GM21786 (cell line): ENCODE data around the gene ADM5.

Experiments used
- ATAC-seq: cut with Tn5 transposase; IDR thresholded peaks from one replicate; pipeline ENCODE4 v1.9.1; 2021; ENCODE audit not compliant: unreplicated experiment

Gene ADM5, protein sequence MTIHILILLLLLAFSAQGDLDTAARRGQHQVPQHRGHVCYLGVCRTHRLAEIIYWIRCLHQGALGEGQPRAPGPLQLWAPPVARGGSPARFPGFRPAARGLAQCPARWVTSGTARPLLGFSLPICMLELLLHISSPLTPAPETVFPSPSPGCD

DNA sequence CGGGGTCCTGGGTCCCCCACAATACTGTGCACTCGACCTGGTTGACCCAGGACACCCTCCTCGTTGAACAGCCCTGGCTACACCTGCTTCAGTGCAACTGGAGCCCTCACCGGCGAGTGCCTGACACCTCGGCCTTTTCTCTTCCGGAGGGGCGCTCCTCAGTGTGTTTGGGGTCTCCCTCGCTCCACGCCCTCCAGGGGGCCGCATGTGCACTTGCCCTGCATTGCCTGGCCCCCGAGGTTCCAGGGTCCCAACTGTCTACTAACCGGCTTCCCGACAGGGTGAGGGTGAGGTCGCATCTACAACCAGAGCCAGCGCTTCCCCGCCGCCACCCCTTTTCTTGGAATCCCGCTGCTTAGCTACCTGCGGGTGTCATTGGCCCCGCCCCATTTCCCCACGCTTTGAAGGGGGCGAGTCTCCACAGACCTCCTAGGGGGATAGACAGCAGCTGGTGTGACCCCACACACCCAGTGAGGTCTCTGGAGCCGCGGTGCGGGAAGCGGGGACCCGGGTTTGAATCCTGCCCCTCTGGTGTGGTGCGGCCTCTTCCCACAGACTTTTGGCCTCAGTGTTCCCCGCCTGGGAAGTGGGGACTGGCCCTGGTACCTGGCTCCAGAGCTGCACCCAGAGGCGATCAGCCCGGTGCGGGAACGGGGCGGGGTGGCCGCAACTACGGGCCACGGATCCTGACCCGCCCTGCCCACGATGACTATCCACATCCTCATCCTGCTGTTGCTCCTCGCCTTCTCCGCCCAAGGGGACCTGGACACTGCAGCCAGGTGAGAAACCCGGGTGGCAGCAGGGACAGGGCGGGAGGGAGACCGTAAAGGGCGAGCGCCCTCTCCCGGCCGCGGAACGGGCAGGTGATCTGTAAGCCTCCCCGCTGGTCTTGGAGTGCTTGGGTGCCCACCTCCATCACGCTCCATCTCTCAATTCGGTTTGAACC is at the start of gene ADM5:
ADM5 (plus strand) TSS at position 462 of the 946 bp plus-strand sequence; CDS start at position 706, 244 bp downstream.
- no peak for ATAC-seq

DNA sequence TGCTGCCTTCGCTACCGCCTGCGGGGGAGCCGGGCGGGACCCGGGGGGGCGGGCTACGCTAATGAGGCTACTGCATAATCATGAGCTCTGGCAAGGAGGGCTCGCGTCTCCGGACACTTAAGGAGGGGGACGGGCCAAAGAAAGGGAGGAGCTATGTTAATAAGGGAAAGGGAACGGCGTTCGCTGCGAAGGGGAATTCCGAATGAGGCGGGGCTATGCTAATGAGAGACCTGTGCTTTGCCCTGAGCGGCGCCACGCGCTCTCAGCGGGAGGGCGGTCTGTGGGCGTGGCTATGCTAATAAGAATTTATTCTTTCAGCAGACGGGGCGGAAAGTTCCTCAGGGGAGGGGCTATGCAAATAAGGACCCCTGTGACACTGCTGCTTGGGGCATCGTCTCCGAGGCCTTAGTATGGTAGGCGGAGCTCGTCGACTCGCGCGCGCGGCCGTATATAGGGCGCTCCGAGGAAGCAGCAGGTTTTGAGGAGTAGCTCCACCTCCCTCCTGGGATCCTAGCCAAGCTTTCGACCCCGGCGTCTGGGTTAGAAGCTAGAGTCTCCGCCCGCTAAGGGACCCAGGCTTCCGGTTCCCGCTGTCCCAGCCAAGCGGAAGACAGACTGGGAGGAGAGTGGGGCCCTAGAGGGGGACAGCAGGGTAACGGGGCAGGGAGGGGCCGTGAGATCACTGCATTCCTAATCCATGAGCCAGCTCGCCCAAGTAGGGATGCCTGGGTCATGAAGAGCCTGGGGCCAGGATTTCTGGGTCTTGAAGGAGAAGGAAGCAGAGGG is 49.1 kb upstream of the ADM5 start, which contains the start of gene RRAS:
RRAS (minus strand) TSS at position 31 of the 786 bp plus-strand sequence. CDS start 45 bp downstream, outside the sequence.
- peak; percentile 59 for ATAC-seq

DNA sequence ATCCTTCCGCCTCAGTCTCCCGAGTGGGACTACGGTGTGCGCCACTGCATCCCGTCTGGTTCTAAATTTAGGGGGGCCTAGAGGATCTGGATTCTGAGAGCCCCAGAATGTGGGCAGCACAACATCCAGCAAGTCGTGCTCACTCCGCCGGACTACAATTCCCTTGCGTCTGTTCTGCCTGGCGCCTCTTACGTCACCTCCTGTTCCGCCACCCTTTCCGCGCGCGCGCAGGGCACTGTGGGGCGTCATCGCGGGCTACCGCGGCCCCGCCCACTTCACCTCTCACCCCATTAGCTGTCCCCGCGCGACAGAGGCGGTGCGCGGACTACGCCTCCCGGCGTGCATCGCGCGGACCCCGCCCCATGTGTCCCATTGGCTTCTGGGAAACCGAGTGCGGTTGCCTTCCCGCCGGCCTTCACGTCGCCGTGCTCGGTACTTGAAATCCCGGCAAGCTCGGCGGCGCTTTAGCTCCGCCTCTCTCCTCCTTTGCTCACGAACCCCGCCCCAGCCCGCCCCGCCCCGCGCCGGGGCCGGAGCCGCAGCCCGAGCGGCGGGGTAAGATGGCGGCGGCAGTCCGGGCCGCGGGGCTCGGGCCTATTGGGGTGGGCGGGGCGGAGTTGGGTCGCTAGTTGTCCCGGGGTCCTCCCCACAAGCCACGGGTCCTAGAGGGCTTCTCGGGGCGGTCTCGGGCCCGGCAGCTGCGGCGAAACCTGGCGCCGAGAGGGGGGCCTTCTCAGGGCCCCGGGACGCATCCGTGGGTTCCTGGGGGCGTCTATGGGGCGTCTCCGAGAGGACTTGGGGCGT is 47.5 kb upstream of the ADM5 start, which contains the start of gene SCAF1:
SCAF1 (plus strand) TSS at position 522 of the 804 bp plus-strand sequence. CDS start 2,818 bp downstream, outside the sequence.
- ATAC-seq: peak; percentile 47

DNA sequence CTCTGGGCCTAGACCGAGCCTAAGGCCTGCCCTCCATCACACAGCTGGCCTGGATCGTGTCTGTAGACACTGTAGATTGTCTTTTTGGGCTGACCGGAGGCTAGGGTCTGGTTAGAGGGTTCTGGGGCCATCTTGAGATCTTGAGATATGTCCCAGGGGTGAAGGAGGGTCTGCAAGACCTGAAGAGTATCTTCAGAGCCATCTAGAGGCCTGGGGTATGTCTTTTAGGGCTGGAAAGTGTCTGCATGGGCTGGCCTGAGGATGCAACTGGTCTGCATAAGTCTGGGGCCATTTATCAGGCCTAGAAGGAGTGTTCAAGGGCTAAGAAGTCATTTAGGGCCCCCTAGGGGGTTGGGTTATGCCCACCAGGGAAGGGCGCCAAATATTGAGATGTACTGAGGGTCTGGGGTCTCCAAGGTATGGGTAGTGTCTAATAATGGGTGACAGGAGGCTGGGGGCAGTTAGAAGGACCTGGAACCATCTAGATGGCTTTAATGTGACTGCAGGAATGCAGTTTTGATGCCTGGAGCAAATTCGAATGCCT is 46.8 kb upstream of the ADM5 start:
- ATAC-seq: no peak

DNA sequence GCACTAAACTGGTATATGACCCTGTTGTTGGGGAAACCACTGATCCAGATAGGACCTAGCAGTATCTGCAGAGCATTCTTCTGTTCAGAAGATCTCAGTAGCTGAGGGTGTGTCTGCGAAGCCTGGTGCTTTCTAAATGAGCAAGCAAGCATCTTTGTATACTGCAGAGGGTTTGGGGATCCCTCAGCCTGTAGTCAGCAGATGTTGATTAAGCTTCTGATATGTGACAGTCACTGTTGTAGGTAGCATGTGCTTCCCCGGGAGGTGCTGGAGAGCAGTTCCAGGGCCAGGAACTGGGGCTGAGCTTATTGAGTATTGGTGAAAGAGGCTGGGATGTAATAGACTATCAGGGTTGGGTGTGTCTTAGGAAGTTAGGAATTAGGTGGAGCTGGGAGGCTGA is 45.9 kb upstream of the ADM5 start:
- no peak for ATAC-seq

DNA sequence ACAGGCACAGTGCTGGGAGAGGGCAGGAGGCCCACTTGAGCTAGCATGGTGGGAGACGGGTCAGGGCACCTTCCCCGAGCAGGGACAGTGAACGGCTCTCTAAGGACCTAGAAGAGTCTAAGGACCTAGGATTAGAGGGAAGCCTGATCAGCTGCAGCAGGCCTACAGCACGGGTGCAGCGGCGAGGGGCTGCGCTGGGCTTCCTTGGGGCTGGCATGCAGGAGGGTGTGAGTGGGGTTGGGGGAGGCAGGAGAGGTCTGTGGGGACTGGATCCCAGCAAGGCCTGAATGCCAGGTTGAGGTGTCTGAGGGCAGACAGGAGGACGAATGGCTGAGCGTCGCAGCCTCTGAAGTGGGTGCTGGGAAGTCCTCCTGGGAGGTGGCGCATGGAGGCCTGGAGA is 43.8 kb upstream of the ADM5 start:
- no peak for ATAC-seq

DNA sequence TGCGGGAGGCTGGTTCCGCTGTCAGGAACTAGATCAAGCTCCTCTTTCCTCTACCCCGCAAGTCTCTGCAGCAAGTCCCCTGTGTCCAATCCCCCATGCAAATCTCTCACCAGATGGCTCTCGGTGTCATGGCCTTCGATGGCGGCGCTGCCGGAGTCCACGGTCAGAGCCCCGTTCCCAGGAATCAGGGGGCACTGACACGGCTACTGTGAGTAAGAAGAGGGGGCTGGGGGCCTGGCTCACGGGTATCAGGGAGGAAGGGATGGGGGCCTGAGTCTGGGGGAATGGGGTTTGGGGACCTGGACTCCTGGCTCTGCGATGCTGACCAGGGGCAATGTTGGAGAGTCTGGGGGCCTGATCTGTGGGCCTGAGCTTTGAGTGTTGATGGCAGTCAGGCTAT is 43.4 kb upstream of the ADM5 start:
- ATAC-seq: no peak

DNA sequence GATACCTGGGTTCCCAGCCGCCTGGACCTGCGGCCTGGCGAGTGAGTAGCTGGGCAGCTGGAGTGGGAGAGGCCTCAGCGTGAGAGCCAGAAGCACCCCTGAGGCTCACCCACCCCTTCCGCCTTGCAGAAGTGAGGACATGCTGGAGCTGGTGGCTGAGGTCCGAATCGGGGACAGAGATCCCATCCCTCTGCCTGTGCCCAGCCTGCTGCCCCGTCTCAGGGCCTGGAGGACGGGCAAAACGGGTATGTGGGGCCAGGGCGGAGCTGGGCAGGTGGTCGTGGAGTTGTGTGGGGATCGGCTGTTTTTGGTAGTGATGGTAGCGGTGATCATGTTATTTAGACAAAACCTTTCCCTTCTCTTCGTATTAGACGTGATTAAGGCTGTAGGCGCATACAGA is 42.8 kb upstream of the ADM5 start:
- no peak for ATAC-seq

DNA sequence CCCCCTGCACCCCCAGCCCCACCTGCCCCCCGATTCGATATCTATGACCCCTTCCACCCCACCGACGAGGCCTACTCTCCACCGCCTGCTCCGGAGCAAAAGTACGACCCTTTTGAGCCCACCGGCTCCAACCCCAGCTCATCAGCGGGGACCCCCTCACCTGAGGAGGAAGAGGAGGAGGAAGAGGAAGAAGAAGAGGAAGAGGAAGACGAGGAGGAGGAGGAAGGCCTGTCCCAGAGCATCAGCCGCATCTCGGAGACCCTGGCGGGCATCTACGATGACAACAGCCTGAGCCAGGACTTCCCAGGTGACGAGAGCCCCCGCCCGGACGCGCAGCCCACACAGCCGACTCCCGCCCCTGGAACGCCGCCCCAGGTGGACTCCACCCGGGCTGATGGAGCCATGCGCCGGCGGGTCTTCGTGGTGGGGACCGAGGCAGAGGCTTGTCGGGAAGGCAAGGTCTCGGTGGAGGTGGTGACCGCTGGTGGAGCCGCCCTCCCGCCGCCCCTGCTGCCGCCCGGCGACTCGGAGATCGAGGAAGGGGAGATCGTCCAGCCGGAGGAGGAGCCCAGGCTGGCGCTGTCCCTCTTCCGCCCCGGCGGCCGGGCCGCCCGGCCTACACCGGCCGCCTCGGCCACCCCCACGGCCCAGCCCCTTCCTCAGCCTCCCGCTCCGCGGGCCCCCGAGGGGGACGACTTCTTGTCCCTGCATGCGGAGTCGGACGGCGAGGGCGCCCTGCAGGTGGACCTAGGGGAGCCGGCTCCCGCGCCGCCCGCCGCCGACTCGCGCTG is 38.2 kb upstream of the ADM5 start:
- no peak for ATAC-seq

DNA sequence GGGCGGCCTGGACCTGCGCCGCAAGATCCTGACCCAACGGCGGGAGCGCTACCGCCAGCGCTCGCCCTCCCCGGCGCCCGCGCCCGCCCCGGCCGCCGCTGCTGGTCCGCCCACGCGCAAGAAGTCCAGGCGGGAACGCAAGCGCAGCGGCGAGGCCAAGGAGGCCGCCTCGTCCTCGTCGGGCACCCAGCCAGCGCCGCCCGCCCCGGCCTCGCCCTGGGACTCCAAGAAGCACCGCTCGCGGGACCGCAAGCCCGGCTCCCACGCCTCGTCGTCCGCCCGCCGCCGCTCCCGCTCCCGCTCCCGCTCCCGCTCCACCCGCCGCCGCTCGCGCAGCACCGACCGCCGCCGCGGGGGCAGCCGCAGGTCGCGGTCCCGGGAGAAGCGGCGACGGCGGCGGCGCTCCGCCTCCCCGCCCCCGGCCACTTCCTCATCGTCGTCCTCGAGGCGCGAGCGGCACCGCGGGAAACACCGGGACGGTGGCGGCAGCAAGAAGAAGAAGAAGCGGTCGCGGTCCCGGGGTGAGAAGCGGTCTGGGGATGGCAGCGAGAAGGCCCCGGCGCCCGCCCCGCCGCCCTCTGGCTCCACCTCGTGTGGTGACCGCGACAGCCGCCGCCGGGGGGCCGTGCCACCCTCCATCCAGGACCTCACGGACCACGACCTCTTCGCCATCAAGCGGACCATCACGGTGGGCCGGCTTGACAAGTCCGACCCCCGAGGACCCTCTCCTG is 37.4 kb upstream of the ADM5 start:
- ATAC-seq: no peak

DNA sequence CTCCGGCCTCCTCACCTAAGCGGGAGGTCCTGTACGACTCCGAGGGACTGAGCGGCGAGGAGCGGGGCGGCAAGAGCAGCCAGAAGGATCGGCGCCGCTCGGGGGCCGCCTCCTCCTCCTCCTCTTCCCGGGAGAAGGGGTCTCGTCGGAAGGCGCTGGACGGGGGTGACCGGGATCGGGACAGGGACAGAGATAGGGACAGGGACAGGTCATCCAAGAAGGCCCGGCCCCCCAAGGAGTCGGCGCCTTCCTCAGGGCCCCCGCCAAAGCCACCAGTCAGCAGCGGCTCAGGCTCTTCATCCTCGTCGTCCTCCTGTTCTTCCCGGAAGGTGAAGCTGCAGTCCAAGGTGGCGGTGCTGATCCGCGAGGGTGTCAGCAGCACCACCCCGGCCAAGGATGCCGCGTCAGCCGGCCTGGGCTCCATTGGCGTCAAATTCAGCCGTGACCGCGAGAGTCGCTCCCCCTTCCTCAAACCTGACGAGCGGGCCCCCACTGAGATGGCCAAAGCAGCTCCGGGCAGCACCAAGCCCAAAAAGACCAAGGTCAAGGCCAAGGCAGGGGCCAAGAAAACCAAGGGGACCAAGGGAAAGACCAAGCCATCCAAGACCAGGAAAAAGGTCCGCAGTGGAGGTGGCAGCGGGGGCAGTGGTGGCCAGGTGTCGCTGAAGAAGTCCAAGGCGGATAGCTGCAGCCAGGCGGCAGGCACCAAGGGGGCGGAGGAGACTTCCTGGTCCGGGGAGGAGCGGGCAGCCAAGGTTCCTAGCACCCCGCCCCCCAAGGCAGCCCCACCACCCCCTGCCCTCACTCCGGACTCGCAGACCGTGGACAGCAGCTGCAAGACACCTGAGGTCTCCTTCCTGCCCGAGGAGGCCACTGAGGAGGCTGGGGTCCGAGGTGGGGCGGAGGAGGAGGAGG is 36.6 kb upstream of the ADM5 start:
- ATAC-seq: no peak

DNA sequence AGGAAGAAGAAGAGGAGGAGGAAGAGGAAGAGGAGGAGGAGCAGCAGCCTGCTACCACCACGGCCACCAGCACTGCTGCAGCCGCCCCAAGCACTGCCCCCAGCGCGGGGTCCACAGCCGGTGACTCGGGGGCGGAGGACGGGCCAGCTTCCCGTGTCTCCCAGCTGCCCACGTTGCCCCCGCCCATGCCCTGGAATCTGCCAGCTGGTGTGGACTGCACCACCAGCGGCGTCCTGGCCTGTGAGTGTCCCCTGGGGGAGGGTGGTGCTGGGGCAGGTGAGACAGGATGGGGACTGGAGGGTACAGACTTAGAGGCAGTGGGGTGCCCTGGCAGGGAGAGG is 36.0 kb upstream of the ADM5 start:
- no peak for ATAC-seq

DNA sequence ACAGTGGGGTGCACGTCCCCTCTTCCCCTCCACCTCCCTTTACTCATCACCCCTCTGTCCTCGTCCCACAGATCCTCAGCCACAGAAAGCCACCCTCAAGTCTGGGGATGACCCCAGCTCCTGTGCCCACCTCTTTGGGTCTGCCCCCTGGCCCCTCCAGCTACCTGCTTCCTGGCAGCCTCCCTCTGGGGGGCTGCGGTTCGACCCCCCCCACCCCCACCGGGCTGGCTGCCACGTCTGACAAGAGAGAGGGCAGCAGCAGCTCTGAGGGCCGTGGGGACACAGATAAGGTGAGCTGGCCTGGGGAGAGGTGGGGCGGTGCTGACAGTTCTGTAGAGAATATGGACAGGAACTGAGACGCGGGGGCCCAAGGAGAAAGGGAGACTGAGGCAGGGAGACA is 34.8 kb upstream of the ADM5 start:
- no peak for ATAC-seq

DNA sequence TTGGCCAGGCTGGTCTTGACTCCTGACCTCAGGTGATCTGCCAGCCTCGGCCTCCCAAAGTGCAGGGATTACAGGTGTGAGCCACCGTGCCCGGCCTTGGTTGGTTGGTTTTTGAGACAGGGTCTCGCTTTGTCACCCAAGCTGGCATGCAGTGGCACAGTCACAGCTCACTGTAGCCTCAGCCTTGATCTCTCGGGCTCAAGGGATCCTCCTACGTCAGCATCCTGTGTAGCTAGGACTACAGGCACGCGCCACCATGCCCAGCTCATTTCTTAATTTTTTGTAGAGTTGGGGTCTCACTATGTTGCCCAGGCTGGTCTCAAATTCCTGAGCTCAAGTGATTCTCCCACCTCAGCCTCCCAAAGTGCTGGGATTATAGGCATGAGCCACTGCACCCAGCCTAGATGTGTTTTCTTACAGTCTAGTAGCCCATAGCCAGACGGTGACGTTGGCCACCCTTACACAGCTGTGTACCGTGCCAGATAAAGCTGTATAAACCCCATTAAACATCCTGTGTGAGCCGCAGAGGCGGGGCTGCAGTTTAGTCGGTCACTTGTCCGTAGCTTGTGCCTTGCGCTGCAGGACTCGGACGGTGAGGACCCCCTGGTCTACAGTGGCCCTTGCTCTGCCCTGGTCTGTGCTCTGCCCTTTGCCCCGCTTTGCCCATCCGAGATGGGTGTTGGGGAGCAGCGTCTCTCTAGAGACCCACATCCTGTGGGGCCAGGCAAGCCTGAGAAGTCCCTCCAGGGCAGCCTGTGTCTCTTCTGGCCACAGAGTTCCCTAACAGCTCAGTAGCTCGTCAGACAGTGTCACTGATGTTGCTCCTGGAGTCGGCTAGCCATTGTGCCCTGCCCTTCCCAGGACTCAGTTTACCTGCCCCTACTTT is 33.6 kb upstream of the ADM5 start:
- no peak for ATAC-seq

DNA sequence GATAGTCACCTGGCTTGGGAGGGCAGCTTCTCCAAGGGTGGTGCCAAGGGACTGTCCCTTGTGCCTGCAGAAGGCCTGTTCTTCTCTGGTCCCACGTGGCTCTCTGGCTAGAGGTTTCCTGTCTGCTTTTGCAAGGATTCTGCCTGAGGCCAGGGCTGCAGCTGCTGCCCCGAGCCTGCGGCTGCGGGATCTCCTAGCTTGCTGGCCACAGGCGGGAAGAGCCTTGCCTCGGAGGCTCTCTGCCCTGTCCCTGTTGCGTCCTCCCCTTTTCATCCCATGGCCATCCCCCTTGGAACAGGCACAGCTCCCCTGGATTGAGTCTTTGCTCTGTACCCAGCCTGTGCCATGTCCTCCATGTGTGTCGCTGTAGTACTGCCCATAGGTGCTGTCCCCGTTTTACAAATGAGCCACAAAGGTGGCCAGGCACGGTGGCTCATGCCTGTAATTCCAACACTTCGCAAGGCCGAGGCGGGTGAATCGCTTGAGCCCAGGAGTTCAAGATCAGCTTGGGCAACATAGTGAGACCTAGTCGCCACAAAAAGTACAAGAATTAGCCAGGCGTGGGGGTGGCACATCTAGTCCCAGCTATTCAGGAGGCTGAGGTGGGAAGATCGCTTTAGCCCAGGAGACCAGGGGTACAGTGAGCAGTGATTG is 32.8 kb upstream of the ADM5 start:
- no peak for ATAC-seq

DNA sequence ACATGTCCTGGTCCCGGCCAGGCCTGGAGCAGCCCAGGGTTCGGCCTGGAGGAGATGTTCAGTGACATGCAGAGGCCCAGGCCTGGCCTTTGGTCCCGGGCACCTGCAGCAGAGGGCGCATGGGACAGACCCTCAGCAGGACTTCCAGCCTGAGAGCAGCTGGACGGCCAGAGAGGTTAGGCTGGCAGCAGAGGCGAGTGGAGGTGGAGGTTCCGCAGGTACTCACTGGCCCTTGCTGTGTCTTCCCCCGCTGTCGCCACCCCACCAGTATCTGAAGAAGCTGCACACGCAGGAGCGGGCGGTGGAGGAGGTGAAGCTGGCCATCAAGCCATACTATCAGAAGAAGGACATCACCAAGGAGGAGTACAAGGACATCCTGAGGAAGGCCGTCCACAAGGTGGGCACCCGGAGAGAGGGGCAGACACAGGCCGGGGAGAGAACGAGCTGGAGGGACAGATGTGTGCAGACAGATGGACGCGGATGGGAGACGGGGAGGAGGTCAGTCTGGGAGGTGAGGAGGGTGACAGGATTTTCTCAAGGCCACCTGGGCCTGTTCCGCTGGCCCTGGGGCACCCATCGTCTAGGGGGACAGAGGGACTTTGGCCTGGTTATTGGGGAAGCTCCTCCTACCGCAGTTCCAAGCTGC is 31.8 kb upstream of the ADM5 start:
- ATAC-seq: no peak
